Stimulated activated CD4-positive, alpha-beta T cell treated with anti-CD3 and anti-CD28 coated beads, Interleukin-2, amount 100 ng/mL, for 4 hours (primary cell): ENCODE results near the gene FHL1.

Experiments used
- DNase-seq: peaks from one replicate; pipeline ENCODE4 v3.0.0-alpha.2; 2020; ENCODE audit warnings: low read depth

FHL1 gene

GRCh38 chrX:136189222-136189621 is 41.9 kb downstream of the FHL1 start:
- DNase-seq, result no peak

- no peak for DNase-seq
Observed at GRCh38 chrX:136190038-136190713, 42.8 kb downstream of the FHL1 start.

- DNase-seq, result no peak
Observed at GRCh38 chrX:136191171-136191570, 43.8 kb downstream of the FHL1 start.

GRCh38 chrX:136192135-136192534 is 44.8 kb downstream of the FHL1 start:
- no peak for DNase-seq

GRCh38 chrX:136192839-136193414 is 45.6 kb downstream of the FHL1 start:
- no peak for DNase-seq

- DNase-seq, result no peak
Observed at GRCh38 chrX:136193771-136194170, 46.4 kb downstream of the FHL1 start.

- no peak for DNase-seq
Observed at GRCh38 chrX:136194536-136194935, 47.2 kb downstream of the FHL1 start.

GRCh38 chrX:136195247-136195646 is 47.9 kb downstream of the FHL1 start:
- DNase-seq, result no peak

- no peak for DNase-seq
Observed at GRCh38 chrX:136196691-136197155, 49.4 kb downstream of the FHL1 start.

GRCh38 chrX:136198010-136198409 is 50.7 kb downstream of the FHL1 start:
- DNase-seq, result no peak

- DNase-seq, result no peak
Observed at GRCh38 chrX:136198678-136199243, 51.4 kb downstream of the FHL1 start.

GRCh38 chrX:136199365-136199764 is 52.0 kb downstream of the FHL1 start:
- DNase-seq, result no peak

GRCh38 chrX:136200466-136200865 is 53.1 kb downstream of the FHL1 start:
- DNase-seq, result no peak

GRCh38 chrX:136201601-136202000 is 54.3 kb downstream of the FHL1 start:
- DNase-seq, result no peak

GRCh38 chrX:136202889-136203288 is 55.6 kb downstream of the FHL1 start:
- DNase-seq, result no peak

GRCh38 chrX:136203438-136203837 is 56.1 kb downstream of the FHL1 start:
- no peak for DNase-seq

- DNase-seq, result no peak
Observed at GRCh38 chrX:136203951-136204350, 56.6 kb downstream of the FHL1 start.

- no peak for DNase-seq
Observed at GRCh38 chrX:136204571-136204970, 57.2 kb downstream of the FHL1 start.

GRCh38 chrX:136205882-136206380 is 58.6 kb downstream of the FHL1 start:
- DNase-seq, result no peak

GRCh38 chrX:136206916-136207315 is 59.6 kb downstream of the FHL1 start:
- no peak for DNase-seq

GRCh38 chrX:136207546-136207945 is 60.2 kb downstream of the FHL1 start:
- no peak for DNase-seq

GRCh38 chrX:136209016-136209738 is 61.8 kb downstream of the FHL1 start:
- DNase-seq, result peak; percentile 14

GRCh38 chrX:136209751-136210150 is 62.4 kb downstream of the FHL1 start:
- DNase-seq, result no peak
